MM.1S (cell line): ENCODE data around the gene CXCL6.

ENCODE experiments used
- DNase-seq: peaks from one replicate; pipeline ENCODE4 v3.0.0-alpha.2; 2015
- H2AFZ ChIP-seq: fragments of 300-600 bp; sonication (generic); 2 replicates; pipeline ENCODE4 v1.6.0; 2016; ENCODE audit warnings: antibody characterized with exemption, low read length
- H3F3A ChIP-seq: fragments of 300-600 bp; sonication (generic); 2 replicates; pipeline ENCODE4 v1.6.1; 2016; ENCODE audit warnings: mild to moderate bottlenecking, antibody characterized with exemption, low read length, moderate library complexity, mixed read lengths; ENCODE audit not compliant: insufficient read depth
- H3K27ac ChIP-seq: fragments of 300-600 bp; sonication (generic); 2 replicates; pipeline ENCODE4 v1.5.1; 2016; ENCODE audit warnings: mild to moderate bottlenecking, low read length
- H3K27me3 ChIP-seq: fragments of 300-600 bp; sonication (generic); replicated peaks from 2 replicates; pipeline ENCODE4 v1.6.0; 2016; ENCODE audit warnings: low read length; ENCODE audit not compliant: insufficient read depth
- H3K36me3 ChIP-seq: fragments of 300-600 bp; sonication (generic); replicated peaks from 2 replicates; pipeline ENCODE4 v1.6.1; 2016; ENCODE audit warnings: mild to moderate bottlenecking, low read length, mixed read lengths; ENCODE audit not compliant: insufficient read depth
- H3K4me1 ChIP-seq: fragments of 300-600 bp; sonication (generic); 2 replicates; pipeline ENCODE4 v1.6.1; 2016; ENCODE audit warnings: low read length, mixed read lengths
- H3K4me2 ChIP-seq: fragments of 300-600 bp; sonication (generic); 2 replicates; pipeline ENCODE4 v1.6.0; 2016; ENCODE audit warnings: low read depth, low read length
- H3K4me3 ChIP-seq: fragments of 300-600 bp; sonication (generic); 2 replicates; pipeline ENCODE4 v1.5.1; 2016; ENCODE audit warnings: low read length, mixed read lengths
- H3K79me2 ChIP-seq: fragments of 300-600 bp; sonication (generic); 2 replicates; pipeline ENCODE4 v1.6.1; 2016; ENCODE audit warnings: mixed run types, low read length, mixed read lengths
- H3K9ac ChIP-seq: fragments of 300-600 bp; sonication (generic); 2 replicates; pipeline ENCODE4 v1.6.1; 2016; ENCODE audit warnings: low read length, mixed read lengths
- H3K9me2 ChIP-seq: fragments of 300-600 bp; sonication (generic); replicated peaks from 2 replicates; pipeline ENCODE4 v1.6.1; 2016; ENCODE audit warnings: mild to moderate bottlenecking, low read length, mixed read lengths; ENCODE audit not compliant: insufficient read depth
- H3K9me3 ChIP-seq: fragments of 300-600 bp; sonication (generic); replicated peaks from 2 replicates; pipeline ENCODE4 v1.6.1; 2016; ENCODE audit warnings: mild to moderate bottlenecking, low read length, mixed read lengths; ENCODE audit not compliant: insufficient read depth
- H4K20me1 ChIP-seq: fragments of 300-600 bp; sonication (generic); 2 replicates; pipeline ENCODE4 v1.6.1; 2016; ENCODE audit warnings: mild to moderate bottlenecking, low read length, moderate library complexity, mixed read lengths; ENCODE audit not compliant: insufficient read depth
- EZH2 ChIP-seq: fragments of 300-600 bp; sonication (generic); optimal IDR thresholded peaks from 2 replicates; pipeline ENCODE3; 2017; ENCODE audit warnings: low read depth, mild to moderate bottlenecking, antibody characterized with exemption, low read length, mixed read lengths
- EZH2phosphoT487 ChIP-seq: fragments of 300-600 bp; sonication (generic); IDR thresholded peaks from 2 replicates; pipeline ENCODE4 v1.6.1; 2018; ENCODE audit warnings: antibody characterized with exemption, low read length
- TF ChIP-seq, protein P1 (sequence below): fragments of 300-600 bp; sonication (generic); IDR thresholded peaks from 2 replicates; pipeline ENCODE4 v1.5.1; 2016; ENCODE audit warnings: antibody characterized with exemption, low read length, mixed read lengths

CXCL6 gene

DNA sequence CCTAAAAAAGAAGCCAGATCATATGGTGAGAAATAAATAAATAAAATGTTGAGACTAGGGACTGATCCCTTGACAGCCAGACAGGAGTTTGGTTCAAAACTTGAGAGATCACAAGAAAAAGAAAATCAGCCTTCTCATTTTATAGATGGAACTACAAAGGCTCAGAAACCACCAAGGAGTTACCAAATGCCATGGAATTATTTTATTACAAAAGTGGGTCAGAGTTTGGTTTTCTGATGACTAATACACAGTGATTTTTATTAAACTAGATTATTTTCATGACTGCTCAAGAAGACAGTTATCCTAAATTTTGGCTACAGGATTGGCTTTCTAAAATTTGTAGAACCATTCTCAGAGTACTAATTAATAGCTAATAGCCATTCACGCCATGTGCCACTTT, 38.9 kb downstream of the CXCL6 start:
- TF ChIP-seq, protein P1, sequence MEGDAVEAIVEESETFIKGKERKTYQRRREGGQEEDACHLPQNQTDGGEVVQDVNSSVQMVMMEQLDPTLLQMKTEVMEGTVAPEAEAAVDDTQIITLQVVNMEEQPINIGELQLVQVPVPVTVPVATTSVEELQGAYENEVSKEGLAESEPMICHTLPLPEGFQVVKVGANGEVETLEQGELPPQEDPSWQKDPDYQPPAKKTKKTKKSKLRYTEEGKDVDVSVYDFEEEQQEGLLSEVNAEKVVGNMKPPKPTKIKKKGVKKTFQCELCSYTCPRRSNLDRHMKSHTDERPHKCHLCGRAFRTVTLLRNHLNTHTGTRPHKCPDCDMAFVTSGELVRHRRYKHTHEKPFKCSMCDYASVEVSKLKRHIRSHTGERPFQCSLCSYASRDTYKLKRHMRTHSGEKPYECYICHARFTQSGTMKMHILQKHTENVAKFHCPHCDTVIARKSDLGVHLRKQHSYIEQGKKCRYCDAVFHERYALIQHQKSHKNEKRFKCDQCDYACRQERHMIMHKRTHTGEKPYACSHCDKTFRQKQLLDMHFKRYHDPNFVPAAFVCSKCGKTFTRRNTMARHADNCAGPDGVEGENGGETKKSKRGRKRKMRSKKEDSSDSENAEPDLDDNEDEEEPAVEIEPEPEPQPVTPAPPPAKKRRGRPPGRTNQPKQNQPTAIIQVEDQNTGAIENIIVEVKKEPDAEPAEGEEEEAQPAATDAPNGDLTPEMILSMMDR = no peak
- TF ChIP-seq EZH2 (no peak), EZH2phosphoT487 (no peak)
- no peaks in the 10 kb centered on the region for H3K79me2 ChIP-seq
- no peak overlapping the region for H3K9ac ChIP-seq
- no peak for DNase-seq
- no peak overlapping the region for H2AFZ ChIP-seq
- no peaks in the 10 kb centered on the region for H3K27me3 ChIP-seq
- no peaks in the 10 kb centered on the region for H3K9me3 ChIP-seq
- no peak overlapping the region for H3K27ac ChIP-seq
- H4K20me1 ChIP-seq = no peaks in the 10 kb centered on the region
- H3K4me3 ChIP-seq = no peak overlapping the region
- H3K4me1 ChIP-seq = no peaks in the 10 kb centered on the region
- no peak overlapping the region for H3K4me2 ChIP-seq
- no peaks in the 10 kb centered on the region for H3K36me3 ChIP-seq
- H3F3A ChIP-seq = no peaks in the 10 kb centered on the region
- no peaks in the 10 kb centered on the region for H3K9me2 ChIP-seq

DNA sequence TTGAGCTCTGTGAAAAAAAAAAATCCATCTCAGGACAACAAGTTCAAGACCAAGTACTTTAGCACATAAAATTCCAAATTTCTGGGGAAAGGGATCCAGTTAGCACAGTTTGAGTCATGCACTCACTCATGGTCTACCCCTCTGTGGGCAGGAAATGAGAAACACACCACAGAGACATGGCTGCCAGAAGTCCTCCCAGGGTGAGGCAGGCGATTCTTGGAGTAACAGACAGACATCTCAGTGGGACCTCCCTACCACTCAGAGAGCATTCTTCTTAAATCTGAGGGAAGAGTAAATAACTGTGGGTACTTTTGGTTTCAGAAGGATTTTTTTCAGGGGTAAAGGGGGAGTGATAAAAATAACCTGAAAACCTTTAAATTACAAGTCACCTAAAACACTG, 46.8 kb downstream of the CXCL6 start:
- TF ChIP-seq EZH2 (no peak), EZH2phosphoT487 (no peak)
- TF ChIP-seq, protein P1 = no peak
- H4K20me1 ChIP-seq = no peaks in the 10 kb centered on the region
- no peaks in the 10 kb centered on the region for H3K27me3 ChIP-seq
- H3K27ac ChIP-seq = peak overlapping the region; percentile 40; the same call in 1 of the 2 replicates
- peaks cover 26% of the 10 kb centered on the region for H3K4me1 ChIP-seq
- peak overlapping the region; percentile 4; the same call in 1 of the 2 replicates for H2AFZ ChIP-seq
- no peaks in the 10 kb centered on the region for H3K9me3 ChIP-seq
- H3K9me2 ChIP-seq = no peaks in the 10 kb centered on the region
- peak overlapping the region; percentile 16; the same call in 1 of the 2 replicates for H3K4me3 ChIP-seq
- H3K36me3 ChIP-seq = no peaks in the 10 kb centered on the region
- H3F3A ChIP-seq = peaks cover 18% of the 10 kb centered on the region
- DNase-seq = peak; percentile 82
- H3K79me2 ChIP-seq = no peaks in the 10 kb centered on the region
- H3K4me2 ChIP-seq = peak overlapping the region; percentile 64
- H3K9ac ChIP-seq = no peak overlapping the region

DNA sequence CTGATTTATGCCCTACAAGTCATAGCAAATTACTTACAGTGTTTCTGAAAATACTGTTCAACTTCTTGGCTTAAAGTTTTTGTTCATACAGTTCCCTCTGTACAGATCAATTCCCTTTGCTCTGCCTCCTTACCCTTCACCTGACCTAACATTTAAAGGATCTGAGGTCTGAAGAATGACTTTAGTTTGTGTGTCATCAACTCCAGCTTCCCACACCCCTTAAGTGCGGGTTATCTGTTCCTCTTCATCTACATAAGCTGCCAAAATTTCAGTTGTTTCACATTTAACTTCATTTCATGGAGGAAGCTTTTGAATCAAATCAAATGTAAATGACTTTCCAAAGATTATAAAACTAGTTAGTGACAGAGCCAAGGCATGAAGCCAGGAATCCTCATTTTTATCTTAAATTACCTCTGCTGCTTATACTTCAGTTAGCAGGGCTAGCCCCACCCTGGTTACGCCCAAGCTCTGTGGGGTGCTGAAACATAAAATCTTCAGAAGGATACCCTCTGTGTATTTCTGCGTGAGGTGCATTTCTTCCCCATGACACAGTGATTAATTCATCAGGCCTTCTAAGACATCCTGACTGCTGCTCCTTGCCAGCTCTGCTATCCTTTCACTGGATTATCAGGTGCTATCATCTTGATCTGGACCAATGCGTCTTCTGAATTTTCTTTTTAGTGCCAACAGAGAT, 49.2 kb downstream of the CXCL6 start:
- no peak overlapping the region for H3K4me2 ChIP-seq

More for the DNA sequence above, 49.2 kb downstream of the CXCL6 start:
- no peak overlapping the region for H3K27ac ChIP-seq
- no peaks in the 10 kb centered on the region for H3K36me3 ChIP-seq
- H3K27me3 ChIP-seq = no peaks in the 10 kb centered on the region
- no peaks in the 10 kb centered on the region for H3K9me3 ChIP-seq
- no peaks in the 10 kb centered on the region for H3K79me2 ChIP-seq
- H4K20me1 ChIP-seq = no peaks in the 10 kb centered on the region
- H3F3A ChIP-seq = peaks cover 18% of the 10 kb centered on the region
- H3K4me1 ChIP-seq = peaks cover 26% of the 10 kb centered on the region
- H2AFZ ChIP-seq = no peak overlapping the region
- no peak overlapping the region for H3K4me3 ChIP-seq
- DNase-seq = no peak
- H3K9me2 ChIP-seq = no peaks in the 10 kb centered on the region
- TF ChIP-seq, protein P1 = no peak
- no peak for TF ChIP-seq EZH2
- no peak for TF ChIP-seq EZH2phosphoT487
- H3K9ac ChIP-seq = no peak overlapping the region
